ENCODE measurements around the gene SPAG6.
A peak's percentile ranks its signal among the peaks of the same experiment; 100 is the strongest.

SPAG6 gene

GRCh38 chr10:22340329-22341189 is 4.7 kb upstream of the SPAG6 start:
- H3K9ac ChIP-seq (ENCODE audit: low read depth, low read length), result peak overlapping the region; percentile 95
- peak overlapping the region; percentile 81 for H3K4me2 ChIP-seq (ENCODE audit: insufficient read depth, low read length)
- no peaks in the 10 kb centered on the region for H3K9me3 ChIP-seq (ENCODE audit: insufficient read depth, low read length, severe bottlenecking)
- no peaks in the 10 kb centered on the region for H4K20me1 ChIP-seq (ENCODE audit: insufficient read depth, low read length)
- TF ChIP-seq EZH2 (IDR thresholded peaks at IDR 0.05; ENCODE audit: borderline replicate concordance, low read depth, low read length, severe bottlenecking) (no peak), CTCF (IDR thresholded peaks at IDR 0.05; ENCODE audit: borderline replicate concordance, extremely low read depth, low read length, poor library complexity, severe bottlenecking) (no peak)
- peak overlapping the region; percentile 78 for H3K4me3 ChIP-seq (ENCODE audit: low read depth in 1 of 2, low read length in 2 of 2)
- H3K36me3 ChIP-seq (ENCODE audit: insufficient read depth, low read length), result no peaks in the 10 kb centered on the region; the same call in 1 of the 2 replicates
- H3K27me3 ChIP-seq (ENCODE audit: insufficient read depth, low read length, poor library complexity), result peaks cover 71% of the 10 kb centered on the region
- DNase-seq (peak; percentile 82), ATAC-seq (ENCODE audit: insufficient read depth, low read depth) (peak; percentile 80)
- H3K79me2 ChIP-seq (ENCODE audit: insufficient read depth, low read length), result no peaks in the 10 kb centered on the region
- peaks cover 39% of the 10 kb centered on the region for H3K4me1 ChIP-seq (ENCODE audit: insufficient read depth, low read length)
- H3K27ac ChIP-seq (ENCODE audit: low read length), result peak overlapping the region; percentile 76
- peak overlapping the region; percentile 78 for H2AFZ ChIP-seq (ENCODE audit: low read depth, low read length)

- Histone ChIP-seq H3K4me2 (ENCODE audit: insufficient read depth, low read length) (peak overlapping the region; percentile 81), H3K4me3 (ENCODE audit: low read depth in 1 of 2, low read length in 2 of 2) (peak overlapping the region; percentile 78; a peak in 3 of 4 replicates), H2AFZ (ENCODE audit: low read depth, low read length) (peak overlapping the region; percentile 78), H3K9me3 (ENCODE audit: insufficient read depth, low read length, severe bottlenecking) (no peaks in the 10 kb centered on the region), H3K27me3 (ENCODE audit: insufficient read depth, low read length, poor library complexity) (peaks cover 69% of the 10 kb centered on the region), H3K36me3 (ENCODE audit: insufficient read depth, low read length) (no peaks in the 10 kb centered on the region; the same call in 1 of the 2 replicates), H3K27ac (ENCODE audit: low read length) (no peak overlapping the region; the same call in 1 of the 2 replicates), H3K9ac (ENCODE audit: low read depth, low read length) (peak overlapping the region; percentile 95), H3K79me2 (ENCODE audit: insufficient read depth, low read length) (no peaks in the 10 kb centered on the region), H4K20me1 (ENCODE audit: insufficient read depth, low read length) (no peaks in the 10 kb centered on the region), H3K4me1 (ENCODE audit: insufficient read depth, low read length) (peaks cover 34% of the 10 kb centered on the region)
- TF ChIP-seq CTCF (IDR thresholded peaks at IDR 0.05; ENCODE audit: borderline replicate concordance, extremely low read depth, low read length, poor library complexity, severe bottlenecking) (no peak), EZH2 (IDR thresholded peaks at IDR 0.05; ENCODE audit: borderline replicate concordance, low read depth, low read length, severe bottlenecking) (peak; percentile 97)
- DNase-seq (no peak), ATAC-seq (ENCODE audit: insufficient read depth, low read depth) (peak; percentile 6; the same call in 1 of the 3 replicates)
Observed at GRCh38 chr10:22341190-22341925, 3.9 kb upstream of the SPAG6 start.

- Histone ChIP-seq H4K20me1 (ENCODE audit: insufficient read depth, low read length) (no peaks in the 10 kb centered on the region), H3K4me1 (ENCODE audit: insufficient read depth, low read length) (peaks cover 29% of the 10 kb centered on the region), H3K9ac (ENCODE audit: low read depth, low read length) (no peak overlapping the region), H3K36me3 (ENCODE audit: insufficient read depth, low read length) (no peaks in the 10 kb centered on the region; the same call in 1 of the 2 replicates), H3K79me2 (ENCODE audit: insufficient read depth, low read length) (no peaks in the 10 kb centered on the region), H2AFZ (ENCODE audit: low read depth, low read length) (no peak overlapping the region), H3K9me3 (ENCODE audit: insufficient read depth, low read length, severe bottlenecking) (no peaks in the 10 kb centered on the region), H3K27me3 (ENCODE audit: insufficient read depth, low read length, poor library complexity) (peaks cover 68% of the 10 kb centered on the region), H3K27ac (ENCODE audit: low read length) (no peak overlapping the region), H3K4me3 (ENCODE audit: low read depth in 1 of 2, low read length in 2 of 2) (no peak overlapping the region), H3K4me2 (ENCODE audit: insufficient read depth, low read length) (no peak overlapping the region)
- ATAC-seq (ENCODE audit: insufficient read depth, low read depth), result no peak
- no peak for TF ChIP-seq CTCF (IDR thresholded peaks at IDR 0.05; ENCODE audit: borderline replicate concordance, extremely low read depth, low read length, poor library complexity, severe bottlenecking)
- TF ChIP-seq EZH2 (IDR thresholded peaks at IDR 0.05; ENCODE audit: borderline replicate concordance, low read depth, low read length, severe bottlenecking), result no peak
- no peak for DNase-seq
Observed at GRCh38 chr10:22341926-22342196, 3.4 kb upstream of the SPAG6 start.
